ENCODE measurements around the gene ELAVL2.

Gene ELAVL2

GRCh38 chr9:23741351-23741750 is 84.7 kb downstream of the ELAVL2 start:
- no peak overlapping the region for H3K4me3 ChIP-seq (replicated peaks; ENCODE audit: low read depth, low read length)
- DNase-seq (ENCODE audit: low read depth): no peak
- TF ChIP-seq CTCF (IDR thresholded peaks at IDR 0.05; ENCODE audit: low read length, missing control alignments): no peak

GRCh38 chr9:23740531-23740930 is 85.5 kb downstream of the ELAVL2 start:
- no peak overlapping the region for H3K4me3 ChIP-seq (replicated peaks; ENCODE audit: low read depth, low read length)
- no peak for TF ChIP-seq CTCF (IDR thresholded peaks at IDR 0.05; ENCODE audit: low read length, missing control alignments)
- DNase-seq (ENCODE audit: low read depth): no peak

- no peak for DNase-seq (ENCODE audit: low read depth)
- no peak for TF ChIP-seq CTCF (IDR thresholded peaks at IDR 0.05; ENCODE audit: low read length, missing control alignments)
- H3K4me3 ChIP-seq (replicated peaks; ENCODE audit: low read depth, low read length): no peak overlapping the region
Observed at GRCh38 chr9:23739753-23740152, 86.3 kb downstream of the ELAVL2 start.

GRCh38 chr9:23736293-23736692 is 89.7 kb downstream of the ELAVL2 start:
- DNase-seq (ENCODE audit: low read depth): no peak
- H3K4me3 ChIP-seq (replicated peaks; ENCODE audit: low read depth, low read length): no peak overlapping the region
- TF ChIP-seq CTCF (IDR thresholded peaks at IDR 0.05; ENCODE audit: low read length, missing control alignments): no peak

GRCh38 chr9:23733495-23734078 is 92.5 kb downstream of the ELAVL2 start:
- TF ChIP-seq CTCF (IDR thresholded peaks at IDR 0.05; ENCODE audit: low read length, missing control alignments): no peak
- no peak overlapping the region for H3K4me3 ChIP-seq (replicated peaks; ENCODE audit: low read depth, low read length)
- no peak for DNase-seq (ENCODE audit: low read depth)

GRCh38 chr9:23731353-23731752 is 94.7 kb downstream of the ELAVL2 start:
- no peak for TF ChIP-seq CTCF (IDR thresholded peaks at IDR 0.05; ENCODE audit: low read length, missing control alignments)
- H3K4me3 ChIP-seq (replicated peaks; ENCODE audit: low read depth, low read length): no peak overlapping the region
- no peak for DNase-seq (ENCODE audit: low read depth)

- H3K4me3 ChIP-seq (replicated peaks; ENCODE audit: low read depth, low read length): no peak overlapping the region
- TF ChIP-seq CTCF (IDR thresholded peaks at IDR 0.05; ENCODE audit: low read length, missing control alignments): no peak
- no peak for DNase-seq (ENCODE audit: low read depth)
Observed at GRCh38 chr9:23730364-23730763, 95.7 kb downstream of the ELAVL2 start.

All from fibroblast of pulmonary artery (primary cell).